SIG-M5 treated with dmso at 0.1 percent for 504 hours (cell line): ENCODE data around the gene KHDC1.
"Not testable (repeated sequence)": the region's sequence is repeated elsewhere in the genome, so short reads cannot be mapped to it uniquely, and the experiment has no call there.

Experiments
- DNase-seq: peaks from one replicate; lab custom pipeline; 2025; ENCODE audit not compliant: unreplicated experiment; lab: John Stamatoyannopoulos, UW

KHDC1 gene

GRCh38 chr6:73262671-73263569 is at the start of gene KHDC1:
KHDC1 (minus strand) TSS chr6:73263196; CDS start chr6:73242517, 20,679 bp downstream.
- peak; percentile 32 for DNase-seq

GRCh38 chr6:73310503-73310845 is 47.5 kb upstream of the KHDC1 start:
- DNase-seq = not testable (repeated sequence)

GRCh38 chr6:73309785-73310502 is 46.9 kb upstream of the KHDC1 start:
- peak; percentile 44 for DNase-seq

GRCh38 chr6:73309535-73309784 is 46.5 kb upstream of the KHDC1 start:
- DNase-seq = no peak

- no peak for DNase-seq
Observed at GRCh38 chr6:73308712-73309534, 45.9 kb upstream of the KHDC1 start.

GRCh38 chr6:73303773-73304172 is 40.8 kb upstream of the KHDC1 start:
- DNase-seq = not testable (repeated sequence)

- DNase-seq = no peak
Observed at GRCh38 chr6:73302339-73302738, 39.3 kb upstream of the KHDC1 start.

GRCh38 chr6:73299151-73299971 is 36.4 kb upstream of the KHDC1 start:
- DNase-seq = no peak

GRCh38 chr6:73293331-73293730 is 30.3 kb upstream of the KHDC1 start:
- no peak for DNase-seq

GRCh38 chr6:73290435-73290834 is 27.4 kb upstream of the KHDC1 start:
- no peak for DNase-seq

- DNase-seq = no peak
Observed at GRCh38 chr6:73286752-73287151, 23.8 kb upstream of the KHDC1 start.

GRCh38 chr6:73285674-73286283 is 22.8 kb upstream of the KHDC1 start:
- peak; percentile 28 for DNase-seq

GRCh38 chr6:73282871-73283270 is 19.9 kb upstream of the KHDC1 start:
- no peak for DNase-seq

- DNase-seq = not testable (repeated sequence)
Observed at GRCh38 chr6:73281684-73282083, 18.7 kb upstream of the KHDC1 start.

GRCh38 chr6:73269296-73269695 is 6.3 kb upstream of the KHDC1 start:
- DNase-seq = not testable (repeated sequence)

- not testable (repeated sequence) for DNase-seq
Observed at GRCh38 chr6:73268896-73269295, 5.9 kb upstream of the KHDC1 start.

- no peak for DNase-seq
Observed at GRCh38 chr6:73264446-73264845, 1.4 kb upstream of the KHDC1 start.

- DNase-seq = no peak
Observed at GRCh38 chr6:73263570-73263909, 544 bp upstream of the KHDC1 start.

GRCh38 chr6:73258721-73259120 is 4.3 kb downstream of the KHDC1 start:
- no peak for DNase-seq

- DNase-seq = not testable (repeated sequence)
Observed at GRCh38 chr6:73254323-73254722, 8.7 kb downstream of the KHDC1 start.
